ENCODE results near the gene INPP5F.

DNA sequence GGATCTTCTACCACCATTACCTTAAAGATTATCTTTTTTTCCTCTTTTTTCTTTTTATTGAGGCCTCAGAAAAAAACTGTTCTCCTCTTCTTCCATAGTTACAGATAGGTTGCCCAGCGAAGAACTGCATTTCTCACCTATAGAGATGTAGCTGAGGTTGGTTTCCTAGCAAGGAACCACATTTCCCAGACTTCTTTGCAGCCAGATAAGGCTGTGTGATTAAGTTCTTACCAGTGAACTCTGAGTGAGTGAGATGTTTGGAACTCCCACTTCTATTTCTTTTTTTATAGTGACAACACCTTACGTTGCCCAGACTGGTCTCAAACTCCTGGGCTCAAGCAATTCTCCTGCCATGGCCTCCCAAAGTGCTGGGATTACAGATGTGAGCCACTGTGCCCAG, 152.7 kb downstream of the INPP5F start:
- TF ChIP-seq, protein P1, sequence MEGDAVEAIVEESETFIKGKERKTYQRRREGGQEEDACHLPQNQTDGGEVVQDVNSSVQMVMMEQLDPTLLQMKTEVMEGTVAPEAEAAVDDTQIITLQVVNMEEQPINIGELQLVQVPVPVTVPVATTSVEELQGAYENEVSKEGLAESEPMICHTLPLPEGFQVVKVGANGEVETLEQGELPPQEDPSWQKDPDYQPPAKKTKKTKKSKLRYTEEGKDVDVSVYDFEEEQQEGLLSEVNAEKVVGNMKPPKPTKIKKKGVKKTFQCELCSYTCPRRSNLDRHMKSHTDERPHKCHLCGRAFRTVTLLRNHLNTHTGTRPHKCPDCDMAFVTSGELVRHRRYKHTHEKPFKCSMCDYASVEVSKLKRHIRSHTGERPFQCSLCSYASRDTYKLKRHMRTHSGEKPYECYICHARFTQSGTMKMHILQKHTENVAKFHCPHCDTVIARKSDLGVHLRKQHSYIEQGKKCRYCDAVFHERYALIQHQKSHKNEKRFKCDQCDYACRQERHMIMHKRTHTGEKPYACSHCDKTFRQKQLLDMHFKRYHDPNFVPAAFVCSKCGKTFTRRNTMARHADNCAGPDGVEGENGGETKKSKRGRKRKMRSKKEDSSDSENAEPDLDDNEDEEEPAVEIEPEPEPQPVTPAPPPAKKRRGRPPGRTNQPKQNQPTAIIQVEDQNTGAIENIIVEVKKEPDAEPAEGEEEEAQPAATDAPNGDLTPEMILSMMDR (IDR thresholded peaks at IDR 0.05): no peak
- no peak for TF ChIP-seq POLR2A (IDR thresholded peaks at IDR 0.05)

All from right lobe of liver (tissue), 4 donors.